Measurements from ENCODE around the gene CLEC16A. TPM values are rescaled to one million over a fixed set of nuclear protein-coding genes. Genes with fewer than 3 reads are reported as not detected.

The CLEC16A gene
- total and polyA plus RNA-seq, 3 experiments from 2014 or later = 18.6 to 38.2 (median 38.1) TPM

GRCh38 chr16:11142261-11142630, 197.9 kb downstream of the CLEC16A start:
- peaks cover 22 to 24% (median 22%) of the 10 kb centered on the region in 3 donors for H3K4me1 Mint-ChIP-seq

GRCh38 chr16:11142951-11143350, 198.6 kb downstream of the CLEC16A start:
- Histone ChIP-seq H3K4me3 (ENCODE audit: low read length) (no peak overlapping the region), H3K4me1 (ENCODE audit: insufficient read depth, low read length) (peaks cover 28% of the 10 kb centered on the region), H3K27me3 (ENCODE audit: insufficient read depth, low read length, poor library complexity, severe bottlenecking) (no peaks in the 10 kb centered on the region), H3K9me3 (ENCODE audit: low read length) (no peaks in the 10 kb centered on the region), H3K36me3 (ENCODE audit: insufficient read depth, low read length) (no peaks in the 10 kb centered on the region), H3K27ac (ENCODE audit: low read depth, low read length) (no peak overlapping the region)
- Mint-ChIP-seq H3K27me3 (no peaks in the 10 kb centered on the region), H3K4me1 (peaks cover 18 to 22% (median 20%) of the 10 kb centered on the region in 3 donors), H3K9me3 (no peaks in the 10 kb centered on the region), H3K36me3 (peaks cover 0 to 7% (median 1%) of the 10 kb centered on the region in 3 donors), H3K4me3 (no peak overlapping the region), H3K27ac (peak overlapping the region in 1 of 8 donors; percentile 45)
- DNase-seq = peak in 1 of 5 donors; percentile 23
- CTCF ChIA-PET = no interaction called here
- POLR2A ChIA-PET = no interaction called here

More at GRCh38 chr16:11142261-11142630, 197.9 kb downstream of the CLEC16A start:
- no peaks in the 10 kb centered on the region for H3K27me3 Mint-ChIP-seq
- no peak for DNase-seq
- POLR2A ChIA-PET = no interaction called here
- no peak overlapping the region for H3K27ac ChIP-seq (ENCODE audit: low read depth, low read length)
- peaks cover 28% of the 10 kb centered on the region for H3K4me1 ChIP-seq (ENCODE audit: insufficient read depth, low read length)
- H3K4me3 Mint-ChIP-seq = no peak overlapping the region
- no peaks in the 10 kb centered on the region for H3K9me3 ChIP-seq (ENCODE audit: low read length)
- H3K36me3 ChIP-seq (ENCODE audit: insufficient read depth, low read length) = no peaks in the 10 kb centered on the region
- H3K36me3 Mint-ChIP-seq = peaks cover 0 to 10% (median 1%) of the 10 kb centered on the region in 3 donors
- no peaks in the 10 kb centered on the region for H3K27me3 ChIP-seq (ENCODE audit: insufficient read depth, low read length, poor library complexity, severe bottlenecking)
- H3K9me3 Mint-ChIP-seq = no peaks in the 10 kb centered on the region
- CTCF ChIA-PET = no interaction called here
- H3K27ac Mint-ChIP-seq = no peak overlapping the region
- no peak overlapping the region for H3K4me3 ChIP-seq (ENCODE audit: low read length)

GRCh38 chr16:11143372-11144035, 199.1 kb downstream of the CLEC16A start:
- Mint-ChIP-seq H3K27me3 (no peaks in the 10 kb centered on the region), H3K9me3 (no peaks in the 10 kb centered on the region), H3K4me1 (peaks cover 14 to 17% (median 16%) of the 10 kb centered on the region in 3 donors), H3K36me3 (peaks cover 0 to 3% (median 1%) of the 10 kb centered on the region in 3 donors), H3K4me3 (no peak overlapping the region), H3K27ac (peak overlapping the region in 1 of 8 donors; percentile 60)
- CTCF ChIA-PET = interaction anchor here (1.9 kb wide), 1 partner anchor 9 kb away, joined by 5 read pairs; no protein-coding TSS in a partner anchor
- peak in 1 of 5 donors; percentile 6 for DNase-seq
- no peaks in the 10 kb centered on the region for H3K27me3 ChIP-seq (ENCODE audit: insufficient read depth, low read length, poor library complexity, severe bottlenecking)
- H3K4me3 ChIP-seq (ENCODE audit: low read length) = no peak overlapping the region
- POLR2A ChIA-PET = no interaction called here
- no peaks in the 10 kb centered on the region for H3K36me3 ChIP-seq (ENCODE audit: insufficient read depth, low read length)
- H3K9me3 ChIP-seq (ENCODE audit: low read length) = no peaks in the 10 kb centered on the region
- no peak overlapping the region for H3K27ac ChIP-seq (ENCODE audit: low read depth, low read length)
- H3K4me1 ChIP-seq (ENCODE audit: insufficient read depth, low read length) = peaks cover 28% of the 10 kb centered on the region

- Histone ChIP-seq H3K9me3 (ENCODE audit: low read length) (no peaks in the 10 kb centered on the region), H3K27me3 (ENCODE audit: insufficient read depth, low read length, poor library complexity, severe bottlenecking) (no peaks in the 10 kb centered on the region), H3K4me1 (ENCODE audit: insufficient read depth, low read length) (peaks cover 24% of the 10 kb centered on the region), H3K27ac (ENCODE audit: low read depth, low read length) (no peak overlapping the region), H3K4me3 (ENCODE audit: low read length) (no peak overlapping the region), H3K36me3 (ENCODE audit: insufficient read depth, low read length) (no peaks in the 10 kb centered on the region)
- Mint-ChIP-seq H3K27me3 (no peaks in the 10 kb centered on the region), H3K36me3 (peaks cover 2 to 5% (median 5%) of the 10 kb centered on the region in 3 donors), H3K4me3 (no peak overlapping the region), H3K27ac (peak overlapping the region in 1 of 8 donors; percentile 60), H3K4me1 (peaks cover 12 to 15% (median 15%) of the 10 kb centered on the region in 3 donors), H3K9me3 (no peaks in the 10 kb centered on the region)
- DNase-seq = peak in 1 of 5 donors; percentile 8
- ChIA-PET CTCF (interaction anchor here (1.9 kb wide), 1 partner anchor 10 kb away, joined by 5 read pairs; no protein-coding TSS in a partner anchor), POLR2A (no interaction called here)
Measured at GRCh38 chr16:11144122-11144521, 199.8 kb downstream of the CLEC16A start.

GRCh38 chr16:11145173-11145818, 200.9 kb downstream of the CLEC16A start:
- Mint-ChIP-seq H3K9me3 (no peaks in the 10 kb centered on the region), H3K4me3 (no peak overlapping the region), H3K36me3 (peaks cover 3 to 7% (median 5%) of the 10 kb centered on the region in 3 donors), H3K27me3 (no peaks in the 10 kb centered on the region), H3K27ac (peak overlapping the region in 1 of 8 donors; percentile 78), H3K4me1 (peaks cover 1 to 3% (median 3%) of the 10 kb centered on the region in 3 donors)
- DNase-seq = peak in 1 of 5 donors; percentile 27
- H3K4me3 ChIP-seq (ENCODE audit: low read length) = no peak overlapping the region
- H3K27ac ChIP-seq (ENCODE audit: low read depth, low read length) = no peak overlapping the region
- CTCF ChIA-PET = interaction anchor here (1.9 kb wide), 1 partner anchor 11 kb away, joined by 5 read pairs; no protein-coding TSS in a partner anchor
- no peaks in the 10 kb centered on the region for H3K27me3 ChIP-seq (ENCODE audit: insufficient read depth, low read length, poor library complexity, severe bottlenecking)
- H3K36me3 ChIP-seq (ENCODE audit: insufficient read depth, low read length) = no peaks in the 10 kb centered on the region
- no peaks in the 10 kb centered on the region for H3K9me3 ChIP-seq (ENCODE audit: low read length)
- POLR2A ChIA-PET = no interaction called here
- H3K4me1 ChIP-seq (ENCODE audit: insufficient read depth, low read length) = peaks cover 13% of the 10 kb centered on the region

- CTCF ChIA-PET = interaction anchor here (1.2 kb wide), 1 partner anchor 181 kb away, joined by 3 read pairs; no protein-coding TSS in a partner anchor
- POLR2A ChIA-PET = no interaction called here
- no peaks in the 10 kb centered on the region for H3K9me3 ChIP-seq (ENCODE audit: low read length)
- no peak overlapping the region for H3K4me3 ChIP-seq (ENCODE audit: low read length)
- peak in 1 of 5 donors; percentile 11 for DNase-seq
- peaks cover 8% of the 10 kb centered on the region for H3K4me1 ChIP-seq (ENCODE audit: insufficient read depth, low read length)
- Mint-ChIP-seq H3K27me3 (no peaks in the 10 kb centered on the region), H3K36me3 (peaks cover 5 to 10% (median 5%) of the 10 kb centered on the region in 3 donors), H3K9me3 (no peaks in the 10 kb centered on the region), H3K4me1 (no peaks in the 10 kb centered on the region), H3K27ac (no peak overlapping the region), H3K4me3 (no peak overlapping the region)
- H3K36me3 ChIP-seq (ENCODE audit: insufficient read depth, low read length) = no peaks in the 10 kb centered on the region
- no peak overlapping the region for H3K27ac ChIP-seq (ENCODE audit: low read depth, low read length)
- no peaks in the 10 kb centered on the region for H3K27me3 ChIP-seq (ENCODE audit: insufficient read depth, low read length, poor library complexity, severe bottlenecking)
Measured at GRCh38 chr16:11145819-11146211, 201.5 kb downstream of the CLEC16A start.

GRCh38 chr16:11147033-11147753, 202.8 kb downstream of the CLEC16A start:
- H3K27ac ChIP-seq (ENCODE audit: low read depth, low read length) = no peak overlapping the region
- ChIA-PET CTCF (interaction anchor here (1.2 kb wide), 1 partner anchor 183 kb away, joined by 3 read pairs; no protein-coding TSS in a partner anchor), POLR2A (no interaction called here)
- no peaks in the 10 kb centered on the region for H3K27me3 Mint-ChIP-seq
- H3K4me3 ChIP-seq (ENCODE audit: low read length) = no peak overlapping the region
- no peaks in the 10 kb centered on the region for H3K27me3 ChIP-seq (ENCODE audit: insufficient read depth, low read length, poor library complexity, severe bottlenecking)
- H3K4me3 Mint-ChIP-seq = no peak overlapping the region
- H3K9me3 ChIP-seq (ENCODE audit: low read length) = no peaks in the 10 kb centered on the region
- no peaks in the 10 kb centered on the region for H3K9me3 Mint-ChIP-seq
- H3K27ac Mint-ChIP-seq = peak overlapping the region in 1 of 8 donors; percentile 52
- H3K4me1 ChIP-seq (ENCODE audit: insufficient read depth, low read length) = no peaks in the 10 kb centered on the region
- no peak for DNase-seq
- no peaks in the 10 kb centered on the region for H3K4me1 Mint-ChIP-seq
- H3K36me3 Mint-ChIP-seq = peaks cover 5 to 10% (median 7%) of the 10 kb centered on the region in 3 donors
- no peaks in the 10 kb centered on the region for H3K36me3 ChIP-seq (ENCODE audit: insufficient read depth, low read length)
